ENCODE data around the gene MRPS15.
"Not testable (repeated sequence)": the region's sequence is repeated elsewhere in the genome, so short reads cannot be mapped to it uniquely, and the experiment has no call there.

MRPS15 gene

GRCh38 chr1:36501911-36502310 lies 37.7 kb upstream of the MRPS15 start:
- H3K27ac ChIP-seq (ENCODE audit: low read depth, low read length, severe bottlenecking); H3K36me3 ChIP-seq (ENCODE audit: control insufficient read depth, insufficient read depth, low read length); H3K4me1 ChIP-seq (ENCODE audit: control insufficient read depth, insufficient read depth, low read length, poor library complexity, severe bottlenecking); H3K9me3 ChIP-seq (ENCODE audit: control insufficient read depth, low read length); H3K4me3 ChIP-seq (ENCODE audit: extremely low read depth, insufficient read depth, low read length, poor library complexity, severe bottlenecking): not testable (repeated sequence)
- 100% methylated on average over 1 of the region's 4 CpGs; no CpG with 5 or more reads in 1 of the 2 experiments for WGBS, 2 experiments (ENCODE audit: insufficient coverage in 2 of 2)

- 90 to 100% methylated on average over 1 of the region's 2 CpGs for WGBS, 2 experiments (ENCODE audit: insufficient coverage in 2 of 2)
- no peak overlapping the region for H3K27ac ChIP-seq (ENCODE audit: low read depth, low read length, severe bottlenecking)
- no peaks in the 10 kb centered on the region for H3K9me3 ChIP-seq (ENCODE audit: control insufficient read depth, low read length)
- no peaks in the 10 kb centered on the region for H3K36me3 ChIP-seq (ENCODE audit: control insufficient read depth, insufficient read depth, low read length)
- H3K4me1 ChIP-seq (ENCODE audit: control insufficient read depth, insufficient read depth, low read length, poor library complexity, severe bottlenecking): peaks cover 4% of the 10 kb centered on the region
- no peak overlapping the region for H3K4me3 ChIP-seq (ENCODE audit: extremely low read depth, insufficient read depth, low read length, poor library complexity, severe bottlenecking)
Measured at GRCh38 chr1:36497207-36497606, 33.0 kb upstream of the MRPS15 start.

- Histone ChIP-seq H3K27ac (ENCODE audit: low read depth, low read length, severe bottlenecking) (no peak overlapping the region), H3K36me3 (ENCODE audit: control insufficient read depth, insufficient read depth, low read length) (no peaks in the 10 kb centered on the region), H3K9me3 (ENCODE audit: control insufficient read depth, low read length) (no peaks in the 10 kb centered on the region), H3K4me3 (ENCODE audit: extremely low read depth, insufficient read depth, low read length, poor library complexity, severe bottlenecking) (no peak overlapping the region), H3K4me1 (ENCODE audit: control insufficient read depth, insufficient read depth, low read length, poor library complexity, severe bottlenecking) (peaks cover 7% of the 10 kb centered on the region)
- 92 to 96% methylated on average over 4 to 5 of the region's 5 CpGs for WGBS, 2 experiments (ENCODE audit: insufficient coverage in 2 of 2)
Measured at GRCh38 chr1:36494971-36495370, 30.8 kb upstream of the MRPS15 start.

GRCh38 chr1:36493524-36493923 lies 29.3 kb upstream of the MRPS15 start:
- H3K27ac ChIP-seq (ENCODE audit: low read depth, low read length, severe bottlenecking): no peak overlapping the region
- 90 to 95% methylated on average over 9 of the region's 9 CpGs for WGBS, 2 experiments (ENCODE audit: insufficient coverage in 2 of 2)
- H3K4me1 ChIP-seq (ENCODE audit: control insufficient read depth, insufficient read depth, low read length, poor library complexity, severe bottlenecking): peaks cover 7% of the 10 kb centered on the region
- H3K9me3 ChIP-seq (ENCODE audit: control insufficient read depth, low read length): no peaks in the 10 kb centered on the region
- H3K36me3 ChIP-seq (ENCODE audit: control insufficient read depth, insufficient read depth, low read length): no peaks in the 10 kb centered on the region
- H3K4me3 ChIP-seq (ENCODE audit: extremely low read depth, insufficient read depth, low read length, poor library complexity, severe bottlenecking): no peak overlapping the region

GRCh38 chr1:36492491-36492890 lies 28.3 kb upstream of the MRPS15 start:
- Histone ChIP-seq H3K4me3 (ENCODE audit: extremely low read depth, insufficient read depth, low read length, poor library complexity, severe bottlenecking) (no peak overlapping the region), H3K9me3 (ENCODE audit: control insufficient read depth, low read length) (no peaks in the 10 kb centered on the region), H3K36me3 (ENCODE audit: control insufficient read depth, insufficient read depth, low read length) (no peaks in the 10 kb centered on the region), H3K27ac (ENCODE audit: low read depth, low read length, severe bottlenecking) (no peak overlapping the region), H3K4me1 (ENCODE audit: control insufficient read depth, insufficient read depth, low read length, poor library complexity, severe bottlenecking) (peaks cover 7% of the 10 kb centered on the region)
- WGBS, 2 experiments (ENCODE audit: insufficient coverage in 2 of 2): 65 to 73% methylated on average over 2 to 4 of the region's 9 CpGs

GRCh38 chr1:36489258-36490051 lies 25.3 kb upstream of the MRPS15 start:
- H3K4me1 ChIP-seq (ENCODE audit: control insufficient read depth, insufficient read depth, low read length, poor library complexity, severe bottlenecking); H3K27ac ChIP-seq (ENCODE audit: low read depth, low read length, severe bottlenecking); H3K36me3 ChIP-seq (ENCODE audit: control insufficient read depth, insufficient read depth, low read length); H3K4me3 ChIP-seq (ENCODE audit: extremely low read depth, insufficient read depth, low read length, poor library complexity, severe bottlenecking); H3K9me3 ChIP-seq (ENCODE audit: control insufficient read depth, low read length): not testable (repeated sequence)
- 84% methylated on average over 5 of the region's 10 CpGs; no CpG with 5 or more reads in 1 of the 2 experiments for WGBS, 2 experiments (ENCODE audit: insufficient coverage in 2 of 2)

- WGBS, 2 experiments (ENCODE audit: insufficient coverage in 2 of 2): 84% methylated on average over 3 of the region's 3 CpGs; no CpG with 5 or more reads in 1 of the 2 experiments
- no peaks in the 10 kb centered on the region for H3K36me3 ChIP-seq (ENCODE audit: control insufficient read depth, insufficient read depth, low read length)
- H3K9me3 ChIP-seq (ENCODE audit: control insufficient read depth, low read length): no peaks in the 10 kb centered on the region
- no peak overlapping the region for H3K27ac ChIP-seq (ENCODE audit: low read depth, low read length, severe bottlenecking)
- H3K4me3 ChIP-seq (ENCODE audit: extremely low read depth, insufficient read depth, low read length, poor library complexity, severe bottlenecking): no peak overlapping the region
- H3K4me1 ChIP-seq (ENCODE audit: control insufficient read depth, insufficient read depth, low read length, poor library complexity, severe bottlenecking): peaks cover 8% of the 10 kb centered on the region
Measured at GRCh38 chr1:36487906-36488305, 23.7 kb upstream of the MRPS15 start.

- 89 to 98% methylated on average over 3 to 8 of the region's 9 CpGs for WGBS, 2 experiments (ENCODE audit: insufficient coverage in 2 of 2)
- H3K36me3 ChIP-seq (ENCODE audit: control insufficient read depth, insufficient read depth, low read length); H3K4me3 ChIP-seq (ENCODE audit: extremely low read depth, insufficient read depth, low read length, poor library complexity, severe bottlenecking); H3K9me3 ChIP-seq (ENCODE audit: control insufficient read depth, low read length); H3K27ac ChIP-seq (ENCODE audit: low read depth, low read length, severe bottlenecking): not testable (repeated sequence)
- peaks cover 12% of the 10 kb centered on the region for H3K4me1 ChIP-seq (ENCODE audit: control insufficient read depth, insufficient read depth, low read length, poor library complexity, severe bottlenecking)
Measured at GRCh38 chr1:36487336-36487725, 23.1 kb upstream of the MRPS15 start.

- Histone ChIP-seq H3K4me1 (ENCODE audit: control insufficient read depth, insufficient read depth, low read length, poor library complexity, severe bottlenecking) (peaks cover 14% of the 10 kb centered on the region), H3K27ac (ENCODE audit: low read depth, low read length, severe bottlenecking) (no peak overlapping the region), H3K36me3 (ENCODE audit: control insufficient read depth, insufficient read depth, low read length) (no peaks in the 10 kb centered on the region), H3K9me3 (ENCODE audit: control insufficient read depth, low read length) (no peaks in the 10 kb centered on the region), H3K4me3 (ENCODE audit: extremely low read depth, insufficient read depth, low read length, poor library complexity, severe bottlenecking) (no peak overlapping the region)
- whole genome bisulfite sequencing, 2 experiments (ENCODE audit: insufficient coverage in 2 of 2): 93 to 94% methylated on average over 16 to 17 of the region's 17 CpGs
Measured at GRCh38 chr1:36486439-36487335, 22.5 kb upstream of the MRPS15 start.

GRCh38 chr1:36486093-36486438 lies 21.9 kb upstream of the MRPS15 start:
- no peaks in the 10 kb centered on the region for H3K9me3 ChIP-seq (ENCODE audit: control insufficient read depth, low read length)
- no peak overlapping the region for H3K4me3 ChIP-seq (ENCODE audit: extremely low read depth, insufficient read depth, low read length, poor library complexity, severe bottlenecking)
- WGBS, 2 experiments (ENCODE audit: insufficient coverage in 2 of 2): 80 to 100% methylated on average over 1 of the region's 2 CpGs
- H3K4me1 ChIP-seq (ENCODE audit: control insufficient read depth, insufficient read depth, low read length, poor library complexity, severe bottlenecking): peaks cover 19% of the 10 kb centered on the region
- no peak overlapping the region for H3K27ac ChIP-seq (ENCODE audit: low read depth, low read length, severe bottlenecking)
- no peaks in the 10 kb centered on the region for H3K36me3 ChIP-seq (ENCODE audit: control insufficient read depth, insufficient read depth, low read length)

- Histone ChIP-seq H3K36me3 (ENCODE audit: control insufficient read depth, insufficient read depth, low read length) (no peaks in the 10 kb centered on the region), H3K4me1 (ENCODE audit: control insufficient read depth, insufficient read depth, low read length, poor library complexity, severe bottlenecking) (peaks cover 25% of the 10 kb centered on the region), H3K27ac (ENCODE audit: low read depth, low read length, severe bottlenecking) (no peak overlapping the region), H3K9me3 (ENCODE audit: control insufficient read depth, low read length) (no peaks in the 10 kb centered on the region), H3K4me3 (ENCODE audit: extremely low read depth, insufficient read depth, low read length, poor library complexity, severe bottlenecking) (no peak overlapping the region)
- WGBS, 2 experiments (ENCODE audit: insufficient coverage in 2 of 2): 76 to 96% methylated on average over 2 of the region's 2 CpGs
Measured at GRCh38 chr1:36484099-36484498, 19.9 kb upstream of the MRPS15 start.
